OCI-LY7 (cell line): ENCODE results near the gene TLE6.

ENCODE experiments used
- EZH2phosphoT487 ChIP-seq: fragments of 200-600 bp; sonication (generic); IDR thresholded peaks from 2 replicates; pipeline ENCODE4 v1.6.1; 2018; ENCODE audit warnings: low read depth, borderline replicate concordance, mild to moderate bottlenecking, mixed run types, antibody characterized with exemption, low read length, moderate library complexity, mixed read lengths
- TF ChIP-seq, protein P1 (sequence below): fragments of 200-600 bp; sonication (generic); conservative IDR thresholded peaks from 2 replicates; pipeline ENCODE4 v1.5.1; 2014; ENCODE audit warnings: mild to moderate bottlenecking, antibody characterized with exemption, low read length, moderate library complexity, mixed read lengths

DNA sequence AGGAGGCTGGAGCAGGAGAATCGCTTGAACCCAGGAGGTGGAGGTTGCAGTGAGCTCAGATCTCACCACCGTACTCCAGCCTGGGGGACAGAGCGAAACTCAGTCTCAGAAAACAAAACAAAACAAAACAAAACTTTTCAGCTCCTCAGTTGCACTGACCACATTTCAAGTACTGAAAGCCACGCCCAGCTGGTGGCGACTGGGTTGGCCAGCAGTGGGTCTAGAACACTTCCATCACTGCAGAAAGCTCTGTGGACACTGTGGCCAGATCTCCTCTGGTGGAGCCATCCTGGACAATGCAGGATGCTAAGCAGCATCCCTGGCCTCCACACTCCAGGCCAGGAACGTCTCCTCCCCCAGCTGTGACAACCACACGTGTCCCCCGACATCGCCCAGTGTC, 30.6 kb downstream of the TLE6 start:
- TF ChIP-seq EZH2phosphoT487 = no peak
- TF ChIP-seq, protein P1, sequence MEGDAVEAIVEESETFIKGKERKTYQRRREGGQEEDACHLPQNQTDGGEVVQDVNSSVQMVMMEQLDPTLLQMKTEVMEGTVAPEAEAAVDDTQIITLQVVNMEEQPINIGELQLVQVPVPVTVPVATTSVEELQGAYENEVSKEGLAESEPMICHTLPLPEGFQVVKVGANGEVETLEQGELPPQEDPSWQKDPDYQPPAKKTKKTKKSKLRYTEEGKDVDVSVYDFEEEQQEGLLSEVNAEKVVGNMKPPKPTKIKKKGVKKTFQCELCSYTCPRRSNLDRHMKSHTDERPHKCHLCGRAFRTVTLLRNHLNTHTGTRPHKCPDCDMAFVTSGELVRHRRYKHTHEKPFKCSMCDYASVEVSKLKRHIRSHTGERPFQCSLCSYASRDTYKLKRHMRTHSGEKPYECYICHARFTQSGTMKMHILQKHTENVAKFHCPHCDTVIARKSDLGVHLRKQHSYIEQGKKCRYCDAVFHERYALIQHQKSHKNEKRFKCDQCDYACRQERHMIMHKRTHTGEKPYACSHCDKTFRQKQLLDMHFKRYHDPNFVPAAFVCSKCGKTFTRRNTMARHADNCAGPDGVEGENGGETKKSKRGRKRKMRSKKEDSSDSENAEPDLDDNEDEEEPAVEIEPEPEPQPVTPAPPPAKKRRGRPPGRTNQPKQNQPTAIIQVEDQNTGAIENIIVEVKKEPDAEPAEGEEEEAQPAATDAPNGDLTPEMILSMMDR = no peak
